Mammary epithelial cell (primary cell): ENCODE data around the gene C11orf71.

Experiments used
- CTCF ChIP-seq, 2 donors: IDR thresholded peaks in 1 of 2; conservative IDR thresholded peaks in 1 of 2; 2 replicates each; pipeline ENCODE4 v1.5.1; 2011 to 2012; ENCODE audit warnings: inconsistent platforms in 2 of 2, low read length in 2 of 2, mild to moderate bottlenecking in 2 of 2, control low read depth in 1 of 2, low read depth in 1 of 2; ENCODE audit not compliant: insufficient read depth in 1 of 2; ENCODE audit errors: extremely low read depth in 1 of 2
- EZH2 ChIP-seq: IDR thresholded peaks from 2 replicates; pipeline ENCODE4 v1.6.1; 2012; ENCODE audit warnings: low read length, inconsistent platforms, borderline replicate concordance

GRCh38 chr11:114379394-114380069, 20.8 kb downstream of the C11orf71 start:
- no peak for TF ChIP-seq CTCF (conservative IDR thresholded peaks at IDR 0.05 in 1 of 2, IDR thresholded peaks at IDR 0.05 in 1 of 2; ENCODE audit: extremely low read depth in 1 of 2, insufficient read depth in 1 of 2, low read depth in 1 of 2, low read length in 2 of 2)
- TF ChIP-seq EZH2, result no peak
